ACHN (cell line): ENCODE results near the gene CHST8.

Experiments used
- DNase-seq: peaks from one replicate; pipeline ENCODE4 v3.0.0-alpha.2; 2015
- in situ Hi-C: cut with HindIII; loops from 2 replicates; pipeline ENCODE4 v1.10.0; 2017; ENCODE audit warnings: low sequenced_read_pairs, low pct_ligation_motif_present, low pct_unique_long_range_greater_than_20kb

CHST8 gene

DNA sequence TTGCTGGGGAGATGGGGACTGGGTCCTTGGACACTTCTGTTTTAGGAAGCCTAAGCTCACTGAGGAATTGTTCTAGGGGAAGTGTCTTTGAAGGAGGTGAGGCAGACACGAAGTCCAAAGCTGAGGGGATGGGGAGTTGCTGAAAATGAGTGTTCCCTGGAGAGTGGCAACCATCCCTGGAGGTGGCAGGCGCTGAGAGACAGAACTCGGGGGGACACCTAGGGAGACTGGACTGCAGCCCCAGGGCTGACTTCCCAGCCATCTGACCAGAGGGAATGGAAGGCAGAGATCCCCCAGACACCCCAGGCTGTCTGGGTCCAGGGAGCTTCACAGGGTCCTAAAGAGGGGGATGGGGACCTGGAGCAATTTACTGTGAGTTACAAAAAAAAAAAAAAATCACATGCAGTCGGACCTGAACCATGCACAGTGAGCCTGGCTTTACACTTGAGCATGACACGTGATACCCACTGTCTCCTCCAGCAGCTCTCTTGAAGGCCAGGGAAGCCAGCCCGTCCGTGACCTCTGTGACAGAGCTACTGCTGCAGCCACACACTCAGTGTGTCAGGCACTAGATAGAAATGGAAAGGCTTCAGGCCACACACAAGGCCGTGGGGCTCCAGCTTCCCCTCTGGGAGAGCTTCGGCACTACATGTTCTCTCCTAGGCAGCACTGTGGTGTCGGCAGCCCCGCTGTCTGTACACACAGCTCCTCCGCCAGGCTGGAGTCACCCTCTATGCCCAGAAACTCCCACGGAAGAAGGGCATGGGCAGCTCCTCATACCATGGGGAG, 97.8 kb downstream of the CHST8 start:
- DNase-seq: no peak
- in situ Hi-C loops: no loop called here

DNA sequence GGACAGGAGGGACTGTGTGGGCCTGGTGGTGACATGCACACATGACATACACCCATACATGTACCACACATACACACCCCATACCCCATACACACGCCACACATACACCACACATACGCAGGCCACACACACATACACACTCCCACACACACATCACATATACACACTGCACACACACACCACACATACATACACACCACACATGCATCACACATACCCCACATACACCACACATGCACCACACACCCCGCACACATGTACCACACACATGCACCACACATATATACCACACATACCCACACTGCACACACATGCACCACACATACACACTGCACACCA, 98.4 kb downstream of the CHST8 start:
- in situ Hi-C loops: no loop called here
- no peak for DNase-seq

DNA sequence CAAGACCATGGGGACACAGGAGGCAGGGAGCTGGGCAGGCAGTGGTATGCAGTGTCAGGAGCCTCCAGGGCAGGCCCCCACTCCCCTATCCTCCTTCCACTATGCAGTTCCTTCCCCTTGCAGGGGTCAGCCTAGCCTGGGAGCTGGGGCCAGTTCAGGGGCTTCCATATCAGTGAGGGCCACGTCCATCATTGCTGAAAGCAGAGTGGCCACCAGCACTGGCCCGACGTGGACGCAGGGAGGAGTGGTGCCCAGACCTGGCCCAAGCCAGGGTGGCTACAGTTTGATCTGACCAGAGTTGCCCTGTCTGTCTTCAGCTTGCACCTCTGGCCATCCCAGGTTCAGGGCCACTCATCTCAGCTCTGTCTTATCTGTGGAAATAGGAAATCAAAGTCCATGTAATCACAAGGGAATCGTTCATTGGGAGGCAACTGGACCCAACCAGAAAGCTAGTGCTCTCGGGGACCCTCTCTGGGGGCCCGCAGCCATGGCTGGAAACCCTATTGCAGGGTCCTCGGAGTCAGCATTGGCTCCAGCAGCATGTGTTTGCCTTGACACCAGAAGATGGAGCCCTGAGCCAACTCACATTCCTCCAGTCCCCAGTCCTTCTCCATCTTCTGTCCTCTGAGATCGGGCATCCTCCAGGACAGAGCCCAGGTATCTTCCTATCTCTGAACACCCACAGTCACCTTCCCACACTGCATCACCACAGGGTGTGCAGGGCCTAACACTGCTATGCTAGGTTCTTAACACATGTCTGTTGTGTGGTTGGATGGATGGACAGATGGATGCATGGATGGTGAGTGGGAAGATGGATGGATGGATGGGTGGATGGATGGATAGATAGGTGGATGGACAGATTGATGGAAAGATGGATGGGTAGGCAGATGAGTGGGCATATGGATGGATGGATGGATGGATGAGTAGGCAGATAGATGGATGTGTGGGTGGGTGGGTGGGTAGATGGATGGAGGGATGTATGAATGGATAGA, 99.2 kb downstream of the CHST8 start:
- DNase-seq: no peak
- in situ Hi-C loops: no loop called here

DNA sequence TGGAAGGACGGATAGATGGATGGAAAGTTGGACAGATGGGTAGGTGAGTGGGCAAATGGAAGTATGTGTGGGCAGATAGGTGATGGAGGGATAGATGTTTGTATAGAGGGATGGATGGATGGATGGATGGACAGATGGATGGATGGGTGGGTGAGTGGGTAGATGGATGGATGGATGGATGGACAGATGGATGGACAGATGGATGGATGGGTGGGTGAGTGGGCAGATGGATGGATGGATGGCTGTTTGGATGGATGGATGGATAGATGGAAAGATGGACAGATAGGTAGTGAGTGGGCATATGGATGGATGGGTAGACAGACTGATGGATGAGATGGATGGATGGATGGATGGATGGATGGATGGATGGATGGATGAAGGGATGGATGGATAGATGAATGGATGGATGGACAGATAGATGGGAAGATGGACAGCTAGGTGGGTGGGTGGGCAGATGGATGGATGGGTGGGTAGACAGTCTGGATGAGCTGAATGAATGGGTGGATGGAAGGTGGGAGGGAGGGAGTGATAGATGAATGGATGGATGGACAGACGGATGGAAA, 100.1 kb downstream of the CHST8 start:
- in situ Hi-C loops: no loop called here
- no peak for DNase-seq

DNA sequence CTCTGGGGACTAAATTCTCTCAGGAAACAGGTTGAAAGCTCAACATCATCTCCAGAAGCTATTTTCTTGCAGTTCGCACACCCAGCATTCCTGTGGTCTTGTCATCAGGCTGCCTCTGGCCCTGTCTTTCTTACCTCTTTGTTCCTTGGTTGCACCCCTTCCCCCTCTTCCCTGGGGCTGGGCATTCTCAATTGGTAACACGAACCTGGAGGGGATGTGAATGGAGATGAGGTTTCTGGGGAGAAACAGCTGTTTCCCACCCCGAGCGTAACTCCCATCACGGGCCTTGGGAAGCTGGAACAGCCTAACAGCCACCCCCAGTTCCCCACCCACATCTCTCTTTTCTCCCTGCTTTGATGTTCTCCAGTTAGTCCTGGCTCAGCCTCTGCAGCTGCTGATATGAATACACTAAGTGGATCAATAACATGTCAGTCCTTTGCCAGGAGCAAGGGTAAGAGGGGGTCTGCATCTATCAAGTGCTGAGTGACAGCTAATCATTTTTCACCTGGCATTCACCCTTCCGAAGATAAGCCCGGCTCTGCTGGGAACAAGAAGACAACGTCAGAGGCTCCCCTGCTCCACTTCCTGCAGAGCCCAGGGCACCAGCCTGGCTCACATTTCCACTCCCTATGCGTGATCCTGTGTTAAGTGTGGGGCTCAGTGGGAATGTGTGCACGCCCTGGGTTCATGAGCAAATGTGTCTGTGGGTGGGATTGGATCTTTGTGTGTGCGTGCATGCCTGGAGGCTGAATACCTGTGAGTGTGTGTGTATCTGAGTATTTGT, 100.9 kb downstream of the CHST8 start:
- in situ Hi-C loops: no loop called here
- no peak for DNase-seq

DNA sequence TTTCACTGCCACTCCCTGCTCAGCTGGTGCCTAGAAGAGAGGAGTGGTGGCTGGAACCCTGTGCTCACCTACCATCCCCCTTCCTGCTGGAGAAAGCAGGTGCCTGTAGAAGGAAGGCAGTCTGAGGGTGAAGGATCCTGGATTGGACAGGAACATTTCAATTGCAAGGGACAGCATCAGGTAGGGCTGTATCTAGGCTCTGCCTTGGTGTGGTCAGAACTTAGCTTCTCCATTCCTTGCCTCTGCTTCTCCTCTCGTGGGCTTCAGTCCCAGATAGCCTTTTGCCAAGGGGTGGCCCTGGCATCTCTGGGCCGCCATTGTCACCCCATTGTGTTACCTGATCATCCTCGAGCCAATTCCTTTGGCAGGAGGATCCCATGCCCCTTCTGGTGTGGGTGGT, 101.8 kb downstream of the CHST8 start:
- in situ Hi-C loops: no loop called here
- DNase-seq: no peak

DNA sequence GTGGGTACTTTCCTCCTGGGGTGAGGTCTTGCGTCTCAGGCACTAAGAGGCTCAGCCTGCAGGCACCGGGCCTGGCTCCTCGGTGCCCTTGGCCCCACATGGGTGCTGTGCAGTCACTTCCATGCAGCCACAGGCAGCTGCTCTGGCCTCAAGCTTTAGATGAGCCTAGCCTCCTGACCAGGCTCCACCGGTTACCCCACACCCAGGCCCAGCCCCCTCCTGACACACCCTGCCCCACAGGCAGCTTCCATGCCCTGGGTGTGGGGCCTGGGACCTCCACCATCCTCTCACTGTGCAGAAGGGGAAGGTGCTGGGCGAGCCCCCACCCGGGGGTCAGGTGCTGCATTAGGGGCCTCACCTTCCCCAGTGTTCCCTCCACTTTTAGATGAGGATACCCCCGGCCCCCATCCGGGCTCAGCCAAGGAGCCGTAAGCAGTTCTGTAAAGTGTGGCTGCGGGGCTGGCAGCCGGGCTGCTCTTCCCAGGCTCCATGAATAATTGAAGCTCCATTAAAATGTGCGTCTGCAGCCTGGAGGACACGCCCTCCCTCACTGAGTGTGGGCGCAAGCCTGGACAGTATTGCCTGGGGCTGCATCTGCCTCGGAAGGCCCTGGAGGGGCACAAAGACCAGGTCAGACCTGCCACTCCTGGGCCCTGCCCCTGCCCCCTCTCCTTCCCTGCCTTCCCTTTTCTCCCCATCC, 102.4 kb downstream of the CHST8 start:
- in situ Hi-C loops: no loop called here
- DNase-seq: no peak

DNA sequence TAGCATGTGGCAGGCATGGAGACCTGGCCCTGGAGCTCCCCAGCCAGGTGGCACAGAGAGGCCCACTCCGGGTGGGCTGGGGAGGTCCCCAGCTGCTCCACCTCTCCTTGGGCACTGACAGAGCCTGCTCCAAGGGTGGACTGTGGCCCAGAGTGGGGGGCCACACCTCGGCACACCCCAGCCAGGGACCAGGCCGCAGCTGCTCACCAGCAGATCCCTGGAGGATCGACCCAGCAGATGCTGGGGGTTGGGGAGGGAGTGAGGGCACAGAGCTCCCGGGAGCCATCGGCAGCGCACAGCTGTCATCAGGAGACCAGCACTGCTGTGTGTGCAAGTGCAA, 102.9 kb downstream of the CHST8 start:
- no peak for DNase-seq
- in situ Hi-C loops: no loop called here

DNA sequence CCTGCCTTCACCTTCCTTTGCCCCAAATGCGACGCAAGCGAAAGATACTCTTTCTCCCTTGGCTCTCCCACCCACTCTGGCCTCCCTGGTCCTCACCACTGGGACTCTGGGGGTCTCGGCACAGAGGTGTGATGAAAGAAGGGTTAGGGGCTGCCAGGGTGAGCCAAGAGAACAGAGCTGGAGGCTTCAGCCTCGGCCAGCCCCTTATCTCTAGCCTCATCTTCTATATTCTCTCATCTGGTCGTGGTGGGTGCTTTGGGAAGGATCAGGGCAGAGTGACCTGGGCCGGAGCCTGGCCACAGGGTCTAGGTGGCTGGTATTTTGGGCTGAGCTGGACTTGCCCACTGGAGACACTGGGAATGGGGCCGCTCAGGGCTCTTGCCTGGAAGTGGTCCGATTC, 103.8 kb downstream of the CHST8 start:
- no peak for DNase-seq
- in situ Hi-C loops: no loop called here

DNA sequence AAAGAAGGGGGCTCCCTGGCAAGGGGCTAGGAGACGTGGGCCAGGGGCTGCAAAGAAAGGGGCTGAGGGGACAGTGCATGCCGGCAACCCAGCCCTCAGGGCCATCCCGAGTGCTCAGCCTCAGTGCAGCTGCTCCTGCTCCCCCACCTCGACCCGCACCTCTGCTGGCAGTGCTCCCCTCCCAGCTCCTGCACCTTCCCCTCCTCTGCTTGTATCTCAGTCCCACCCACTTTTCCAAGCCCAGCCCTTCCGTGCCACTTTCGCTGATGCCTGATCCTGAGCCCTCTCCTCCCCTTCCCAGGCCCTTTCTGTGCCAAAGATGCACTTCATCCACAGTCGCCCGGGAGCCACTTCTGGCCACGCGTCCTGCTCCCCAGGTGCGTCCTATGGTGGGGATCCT, 105.0 kb downstream of the CHST8 start:
- in situ Hi-C loops: no loop called here
- no peak for DNase-seq

DNA sequence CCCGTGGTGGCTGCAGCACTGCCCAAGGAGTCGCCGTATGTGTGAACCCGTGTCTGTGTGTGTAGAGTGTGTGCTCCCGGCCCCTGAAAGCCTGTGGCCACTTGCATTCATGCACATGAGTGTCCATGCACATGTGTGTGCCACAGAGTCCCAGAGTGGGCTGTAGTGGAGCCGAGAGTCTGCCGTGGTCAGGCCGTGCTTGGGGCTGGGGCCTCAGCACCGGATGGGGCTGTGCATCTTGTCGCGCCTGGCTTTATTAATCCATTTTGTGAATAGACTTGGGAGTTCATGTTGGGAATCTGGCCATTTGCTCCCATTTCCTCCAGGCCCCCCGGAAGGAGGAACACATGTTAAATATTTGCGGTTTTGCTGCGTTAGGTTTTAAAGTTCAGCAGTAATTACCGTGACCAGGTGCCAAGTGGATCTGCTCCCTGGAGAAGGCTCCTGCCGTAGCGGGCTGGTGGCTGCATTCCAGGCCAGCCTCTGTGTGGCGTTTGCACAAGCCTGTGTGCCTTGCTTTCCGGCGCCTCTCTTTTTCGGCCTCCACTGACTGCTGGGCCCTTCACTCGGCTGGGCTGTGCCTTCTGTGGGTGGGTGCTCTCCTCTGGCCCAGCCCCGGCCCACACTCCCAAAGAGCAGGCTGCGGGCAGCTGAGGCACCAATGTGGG, 105.7 kb downstream of the CHST8 start:
- DNase-seq: no peak
- in situ Hi-C loops: no loop called here

DNA sequence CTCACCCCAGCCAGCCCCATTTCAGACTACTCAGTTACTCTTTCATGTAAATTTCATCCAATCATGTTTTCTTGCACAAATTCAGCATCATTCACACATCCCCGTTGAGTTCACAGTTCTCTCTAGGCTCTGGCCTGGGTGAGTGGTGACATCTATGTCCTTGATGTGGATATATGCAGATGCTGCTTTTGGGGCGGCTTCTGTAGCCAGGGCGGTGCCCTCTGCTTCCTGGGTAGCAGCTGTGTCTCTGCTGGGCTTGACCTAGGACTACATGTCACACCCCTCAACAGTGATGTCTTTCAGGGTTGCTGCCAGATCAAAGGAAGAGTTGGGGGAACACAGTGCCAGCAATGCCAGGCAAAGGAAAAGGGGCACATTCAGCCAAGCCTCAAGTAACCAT, 106.4 kb downstream of the CHST8 start:
- in situ Hi-C loops: no loop called here
- DNase-seq: no peak

DNA sequence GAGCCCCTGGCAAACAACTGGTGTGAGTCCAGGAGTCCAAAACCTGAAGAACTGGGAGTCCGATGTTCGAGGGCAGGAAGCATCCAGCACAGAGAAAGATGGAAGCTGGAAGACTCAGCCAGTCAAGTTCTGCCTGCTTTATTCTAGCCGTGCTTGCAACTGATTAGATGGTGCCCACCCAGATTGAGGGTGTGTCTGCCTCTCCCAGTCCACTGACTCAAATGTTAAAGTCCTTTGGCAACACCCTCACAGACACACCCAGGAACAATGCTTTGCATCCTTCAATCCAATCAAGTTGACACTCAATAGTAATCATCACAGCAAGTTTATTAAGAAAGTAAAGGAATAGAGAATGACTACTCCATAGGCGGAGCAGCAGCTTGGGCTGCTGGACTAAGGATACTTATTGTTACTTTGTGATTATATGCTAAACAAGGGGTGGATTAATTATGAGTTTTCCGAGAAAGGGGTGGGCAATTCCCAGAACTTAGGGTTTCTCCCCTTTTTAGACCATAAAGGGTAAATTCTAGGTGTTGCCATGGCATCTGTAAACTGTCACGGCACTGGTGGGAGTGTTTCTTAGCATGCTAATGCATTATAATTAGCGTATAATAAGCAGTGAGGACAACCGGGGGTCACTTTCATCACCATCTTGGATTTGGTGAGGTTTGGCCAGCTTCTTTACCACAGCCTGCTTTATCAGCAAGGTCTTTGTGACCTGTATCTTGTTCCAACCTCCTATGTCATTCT, 109.3 kb downstream of the CHST8 start:
- DNase-seq: no peak
- in situ Hi-C loops: no loop called here

DNA sequence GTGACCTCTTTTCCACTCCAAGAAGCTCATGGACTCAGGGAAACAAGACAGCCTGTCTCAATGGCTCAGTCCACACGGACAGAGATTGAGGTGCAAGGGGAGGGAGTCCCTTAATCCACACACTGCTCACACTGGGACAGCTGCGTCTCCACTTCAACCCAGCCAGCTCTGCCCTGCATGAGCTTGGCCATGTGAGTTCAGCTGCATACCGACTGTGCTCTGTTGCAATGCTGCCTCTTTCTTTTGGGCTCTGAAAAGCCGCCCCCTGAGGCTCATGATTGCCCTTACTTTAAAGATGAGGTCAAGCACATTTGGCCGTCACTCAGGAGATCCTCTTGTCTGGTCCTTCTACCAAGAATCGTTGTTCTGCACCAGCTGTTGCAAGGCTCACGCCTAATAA, 110.1 kb downstream of the CHST8 start:
- DNase-seq: no peak
- in situ Hi-C loops: no loop called here

DNA sequence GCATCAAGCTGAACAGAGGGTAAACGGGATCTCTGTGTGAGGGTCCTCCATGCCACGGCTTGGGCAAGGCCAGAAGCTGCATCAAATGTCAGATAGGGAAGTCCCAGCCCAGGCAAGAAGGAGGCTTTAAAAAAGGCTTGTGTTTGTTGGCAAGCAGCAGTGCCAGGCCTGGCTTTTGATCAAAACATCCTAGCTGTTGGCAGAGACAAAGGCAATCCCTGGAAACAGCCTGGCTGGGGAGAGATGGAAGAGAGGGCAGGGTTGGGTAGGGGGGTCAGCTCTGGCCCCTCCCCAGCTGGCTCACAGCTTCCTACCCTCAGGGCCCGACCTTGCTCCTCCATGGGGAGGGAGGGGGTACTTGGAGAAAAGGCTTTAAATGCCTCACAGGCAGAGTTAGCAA, 113.2 kb downstream of the CHST8 start:
- no peak for DNase-seq
- in situ Hi-C loops: no loop called here

DNA sequence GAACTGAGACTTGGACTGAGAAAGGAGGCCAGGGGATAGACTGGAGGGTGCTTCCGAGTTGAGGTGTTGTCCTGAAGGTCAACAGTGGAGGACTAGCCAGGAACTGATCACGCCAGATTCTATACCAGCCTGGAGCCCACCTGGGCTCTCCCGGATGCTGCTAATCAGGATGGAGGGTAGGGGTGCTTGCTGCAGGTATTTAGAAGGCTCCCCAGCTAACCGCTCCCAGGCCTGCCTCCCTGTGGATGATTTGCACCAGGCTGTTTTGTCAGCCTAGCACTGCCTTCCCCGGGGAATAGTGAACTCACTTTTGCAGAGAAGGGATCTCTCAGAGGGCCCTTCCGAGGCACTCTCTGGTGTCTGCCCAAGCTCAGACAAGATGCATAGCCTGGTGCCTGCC, 114.4 kb downstream of the CHST8 start:
- DNase-seq: no peak
- in situ Hi-C loops: no loop called here

DNA sequence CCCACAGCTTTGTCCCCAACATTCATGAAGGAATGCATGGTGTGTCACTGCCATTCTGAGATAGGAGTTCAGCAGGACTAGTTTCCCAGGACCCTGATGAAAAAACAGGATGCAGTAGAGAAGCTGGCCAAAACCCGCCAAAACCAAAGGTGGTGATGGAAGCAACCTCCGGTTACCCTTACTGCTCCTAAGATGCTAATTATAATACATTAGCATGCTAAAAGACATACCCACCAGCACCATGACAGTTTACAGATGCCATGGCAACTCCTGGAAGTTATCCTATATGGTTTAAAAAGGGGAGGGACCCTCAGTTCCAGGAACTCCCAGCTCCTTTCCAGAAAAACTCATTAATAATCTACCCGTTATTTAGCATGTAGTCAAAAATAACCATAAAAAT, 115.0 kb downstream of the CHST8 start:
- in situ Hi-C loops: no loop called here
- no peak for DNase-seq
